Posterior cingulate gyrus (tissue), 11 donors: ENCODE measurements around the gene MAP7.

Experiments used
- DNase-seq, 10 donors: peaks; one replicate each; pipeline versions ENCODE4 v3.0.0 to v3.0.0-alpha.2; 2020 to 2021; ENCODE audit warnings: mixed read lengths in 3 of 10
- intact Hi-C: fragments of 100-400 bp; cut with DNase I; formaldehyde crosslinking; loops from one replicate; pipeline ENCODE4 v1.15.1; 2023

The MAP7 gene

GRCh38 chr6:136351518-136352110, 198.6 kb downstream of the MAP7 start:
- DNase-seq, result no peak
- intact Hi-C loops, result no loop called here

- DNase-seq, result no peak
- intact Hi-C loops, result no loop called here
These were observed 199.3 kb downstream of the MAP7 start for GRCh38 chr6:136350914-136351313.

- DNase-seq, result no peak
These were observed 202.4 kb downstream of the MAP7 start for GRCh38 chr6:136347847-136348246.

GRCh38 chr6:136345145-136345544, 205.1 kb downstream of the MAP7 start:
- intact Hi-C loops, result no loop called here
- no peak for DNase-seq

More at GRCh38 chr6:136347847-136348246, 202.4 kb downstream of the MAP7 start:
- intact Hi-C loops, result no loop called here

- DNase-seq, result no peak
- intact Hi-C loops, result no loop called here
These were observed 205.8 kb downstream of the MAP7 start for GRCh38 chr6:136344420-136344819.

GRCh38 chr6:136343700-136344099, 206.5 kb downstream of the MAP7 start:
- no peak for DNase-seq
- intact Hi-C loops, result no loop called here

GRCh38 chr6:136343275-136343674, 206.9 kb downstream of the MAP7 start:
- intact Hi-C loops, result no loop called here

GRCh38 chr6:136341967-136342366, 208.3 kb downstream of the MAP7 start:
- intact Hi-C loops, result no loop called here
- no peak for DNase-seq

More at GRCh38 chr6:136343275-136343674, 206.9 kb downstream of the MAP7 start:
- no peak for DNase-seq

- intact Hi-C loops, result no loop called here
These were observed 208.9 kb downstream of the MAP7 start for GRCh38 chr6:136341367-136341766.

GRCh38 chr6:136338486-136338885, 211.7 kb downstream of the MAP7 start:
- intact Hi-C loops, result loop anchor here (10.0 kb wide), 1 partner anchor 206 kb away; no protein-coding TSS in a partner anchor
- no peak for DNase-seq

More at GRCh38 chr6:136341367-136341766, 208.9 kb downstream of the MAP7 start:
- DNase-seq, result no peak

GRCh38 chr6:136337606-136338005, 212.6 kb downstream of the MAP7 start:
- intact Hi-C loops, result loop anchor here (10.0 kb wide), 1 partner anchor 207 kb away; no protein-coding TSS in a partner anchor
- no peak for DNase-seq

GRCh38 chr6:136337121-136337520, 213.1 kb downstream of the MAP7 start:
- intact Hi-C loops, result loop anchor here (10.0 kb wide), 1 partner anchor 208 kb away; no protein-coding TSS in a partner anchor
- DNase-seq, result no peak

- intact Hi-C loops, result loop anchor here (10.0 kb wide), 1 partner anchor 209 kb away; no protein-coding TSS in a partner anchor
- DNase-seq, result peak in 7 of 10 donors; percentile 27 to 90 (median 45)
These were observed 214.4 kb downstream of the MAP7 start for GRCh38 chr6:136335736-136336363.

GRCh38 chr6:136334853-136335252, 215.4 kb downstream of the MAP7 start:
- intact Hi-C loops, result loop anchor here (10.0 kb wide), 1 partner anchor 210 kb away; no protein-coding TSS in a partner anchor

GRCh38 chr6:136334465-136334846, 215.8 kb downstream of the MAP7 start:
- intact Hi-C loops, result loop anchor here (10.0 kb wide), 1 partner anchor 210 kb away; no protein-coding TSS in a partner anchor
- peak in 2 of 10 donors; percentile 23 to 76 for DNase-seq

More at GRCh38 chr6:136334853-136335252, 215.4 kb downstream of the MAP7 start:
- peak in 2 of 10 donors; percentile 19 to 74 for DNase-seq

GRCh38 chr6:136333824-136334464, 216.3 kb downstream of the MAP7 start:
- intact Hi-C loops, result loop anchor here (10.0 kb wide), 1 partner anchor 211 kb away; no protein-coding TSS in a partner anchor
- DNase-seq, result no peak

- no peak for DNase-seq
- intact Hi-C loops, result loop anchor here (10.0 kb wide), 1 partner anchor 213 kb away; no protein-coding TSS in a partner anchor
These were observed 218.8 kb downstream of the MAP7 start for GRCh38 chr6:136331461-136331860.

GRCh38 chr6:136330634-136331033, 219.6 kb downstream of the MAP7 start:
- no peak for DNase-seq
- intact Hi-C loops, result loop anchor here (10.0 kb wide), 1 partner anchor 214 kb away; no protein-coding TSS in a partner anchor

- no peak for DNase-seq
- intact Hi-C loops, result no loop called here
These were observed 224.1 kb downstream of the MAP7 start for GRCh38 chr6:136326038-136326553.

- intact Hi-C loops, result no loop called here
- DNase-seq, result peak in 2 of 10 donors; percentile 31 to 87
These were observed 225.4 kb downstream of the MAP7 start for GRCh38 chr6:136324686-136325380.
